HG03066 (cell line): ENCODE measurements around the gene DPM3.
"Not testable (repeated sequence)": the region's sequence is repeated elsewhere in the genome, so short reads cannot be mapped to it uniquely, and the experiment has no call there.

Experiments used
- ATAC-seq: cut with Tn5 transposase; IDR thresholded peaks from one replicate; pipeline ENCODE4 v1.9.1; 2021; ENCODE audit warnings: low read depth; ENCODE audit not compliant: unreplicated experiment

Gene DPM3

GRCh38 chr1:155127105-155127966 is 13.0 kb downstream of the DPM3 start, which contains the start of gene EFNA1:
TSS of gene EFNA1 (plus strand) at chr1:155127876. CDS start at chr1:155127978, 102 bp downstream.
- ATAC-seq: no peak

- no peak for ATAC-seq
Measured at GRCh38 chr1:155126556-155127104, 13.7 kb downstream of the DPM3 start.

GRCh38 chr1:155125946-155126555 is 14.3 kb downstream of the DPM3 start:
- no peak for ATAC-seq

GRCh38 chr1:155125511-155125945 is 14.8 kb downstream of the DPM3 start:
- no peak for ATAC-seq

GRCh38 chr1:155124503-155125463 is 15.5 kb downstream of the DPM3 start:
- no peak for ATAC-seq

- no peak for ATAC-seq
Measured at GRCh38 chr1:155123801-155124200, 16.5 kb downstream of the DPM3 start.

- no peak for ATAC-seq
Measured at GRCh38 chr1:155122308-155122707, 18.0 kb downstream of the DPM3 start.

GRCh38 chr1:155121249-155121648 is 19.1 kb downstream of the DPM3 start:
- ATAC-seq: no peak

- ATAC-seq: no peak
Measured at GRCh38 chr1:155120253-155120652, 20.1 kb downstream of the DPM3 start.

- not testable (repeated sequence) for ATAC-seq
Measured at GRCh38 chr1:155118090-155118489, 22.2 kb downstream of the DPM3 start.

GRCh38 chr1:155117610-155118009 is 22.7 kb downstream of the DPM3 start:
- no peak for ATAC-seq

- no peak for ATAC-seq
Measured at GRCh38 chr1:155116113-155116764, 24.1 kb downstream of the DPM3 start.

- ATAC-seq: no peak
Measured at GRCh38 chr1:155113450-155113980, 26.8 kb downstream of the DPM3 start.

- ATAC-seq: no peak
Measured at GRCh38 chr1:155110826-155111225, 29.5 kb downstream of the DPM3 start.

GRCh38 chr1:155110381-155110780 is 29.9 kb downstream of the DPM3 start:
- ATAC-seq: no peak

- ATAC-seq: no peak
Measured at GRCh38 chr1:155108296-155108695, 32.0 kb downstream of the DPM3 start.

GRCh38 chr1:155107309-155108264 is 32.7 kb downstream of the DPM3 start:
- ATAC-seq: no peak

GRCh38 chr1:155106862-155107261 is 33.5 kb downstream of the DPM3 start:
- ATAC-seq: no peak

- ATAC-seq: no peak
Measured at GRCh38 chr1:155105604-155106011, 34.7 kb downstream of the DPM3 start.
